Neural progenitor cell (in vitro differentiated cells): ENCODE results near the gene QDPR. TPM values are rescaled to one million over a fixed set of nuclear protein-coding genes. Genes with fewer than 3 reads are reported as not detected.
A peak's percentile ranks its signal among the peaks of the same experiment; 100 is the strongest.

Source experiments
- DNase-seq: peaks from one replicate; pipeline ENCODE4 v3.0.0-alpha.2; 2016; ENCODE audit warnings: low spot score
- H2AFZ ChIP-seq: fragments of 200-600 bp; sonication (generic); replicated peaks from 2 replicates; pipeline ENCODE4 v1.6.1; 2016; ENCODE audit warnings: antibody characterized with exemption
- H3F3A ChIP-seq: fragments of 200-600 bp; sonication (generic); 2 replicates; pipeline ENCODE4 v1.6.1; 2016; ENCODE audit warnings: antibody characterized with exemption, low read depth
- H3K27ac ChIP-seq: fragments of 200-600 bp; sonication (generic); 2 replicates; pipeline ENCODE4 v1.5.1; 2016; ENCODE audit warnings: mild to moderate bottlenecking
- H3K27me3 ChIP-seq: fragments of 200-600 bp; sonication (generic); 2 replicates; pipeline ENCODE4 v1.6.1; 2016; ENCODE audit warnings: mild to moderate bottlenecking, moderate library complexity
- H3K36me3 ChIP-seq: fragments of 200-600 bp; sonication (generic); 2 replicates; pipeline ENCODE4 v1.5.1; 2016
- H3K4me1 ChIP-seq: fragments of 200-600 bp; sonication (generic); 2 replicates; pipeline ENCODE4 v1.6.1; 2016; ENCODE audit warnings: mixed run types
- H3K4me2 ChIP-seq: fragments of 200-600 bp; sonication (generic); 2 replicates; pipeline ENCODE4 v1.6.1; 2016
- H3K4me3 ChIP-seq: fragments of 200-600 bp; sonication (generic); 2 replicates; pipeline ENCODE4 v1.5.1; 2016
- H3K79me2 ChIP-seq: fragments of 200-600 bp; sonication (generic); 2 replicates; pipeline ENCODE4 v1.6.1; 2016; ENCODE audit warnings: low read depth
- H3K9ac ChIP-seq: fragments of 200-600 bp; sonication (generic); 2 replicates; pipeline ENCODE4 v1.6.1; 2016
- H3K9me3 ChIP-seq: fragments of 200-600 bp; sonication (generic); 2 replicates; pipeline ENCODE4 v1.5.1; 2016; ENCODE audit warnings: low read depth
- H4K20me1 ChIP-seq: fragments of 200-600 bp; sonication (generic); 2 replicates; pipeline ENCODE4 v1.6.1; 2016; ENCODE audit warnings: low read depth
- H3K27ac Mint-ChIP-seq: 3 replicates; pipeline ENCODE4 v1.8.0; 2021; ENCODE audit warnings: mixed read lengths
- H3K27me3 Mint-ChIP-seq: 2 replicates; pipeline ENCODE4 v1.8.0; 2022; ENCODE audit warnings: low read depth, mild to moderate bottlenecking, inconsistent platforms, moderate library complexity, mixed read lengths; ENCODE audit not compliant: insufficient read depth
- H3K36me3 Mint-ChIP-seq: 3 replicates; pipeline ENCODE4 v1.8.0; 2021; ENCODE audit warnings: mixed read lengths
- H3K4me1 Mint-ChIP-seq: 3 replicates; pipeline ENCODE4 v1.8.0; 2021; ENCODE audit warnings: mixed read lengths
- H3K4me3 Mint-ChIP-seq: 3 replicates; pipeline ENCODE4 v1.8.0; 2021; ENCODE audit warnings: mild to moderate bottlenecking, moderate library complexity, mixed read lengths
- H3K9me3 Mint-ChIP-seq: 3 replicates; pipeline ENCODE4 v1.8.0; 2020; ENCODE audit warnings: mixed read lengths
- EZH2 ChIP-seq: fragments of 200-600 bp; sonication (generic); IDR thresholded peaks from 2 replicates; pipeline ENCODE4 v1.6.1; 2017; ENCODE audit warnings: antibody characterized with exemption, mild to moderate bottlenecking, moderate library complexity
- EZH2phosphoT487 ChIP-seq: fragments of 200-600 bp; sonication (generic); IDR thresholded peaks from 2 replicates; pipeline ENCODE4 v1.6.1; 2017; ENCODE audit warnings: antibody characterized with exemption
- total RNA-seq: library from RNA; depleted of rRNA; stranded (reverse); fragments of >200 nt; gene quantifications from 2 replicates; pipeline ENCODE4 v1.2.3, GENCODE V29; 2015; ENCODE audit warnings: low replicate concordance
- TF ChIP-seq, protein P1 (sequence below): fragments of 200-600 bp; sonication (generic); IDR thresholded peaks from 2 replicates; pipeline ENCODE4 v1.5.1; 2017; ENCODE audit warnings: antibody characterized with exemption, mild to moderate bottlenecking

QDPR gene
- total RNA-seq, 1 donor from 2014 or later, result 22.4 TPM

- peaks cover 4% of the 10 kb centered on the region for H3K79me2 ChIP-seq
- H3K9ac ChIP-seq, result no peak overlapping the region
- peak overlapping the region; percentile 94 for H3K4me3 Mint-ChIP-seq
- no peaks in the 10 kb centered on the region for H3K9me3 ChIP-seq
- peaks cover 9% of the 10 kb centered on the region for H3K4me1 ChIP-seq
- TF ChIP-seq EZH2 (no peak), EZH2phosphoT487 (no peak)
- TF ChIP-seq, protein P1, sequence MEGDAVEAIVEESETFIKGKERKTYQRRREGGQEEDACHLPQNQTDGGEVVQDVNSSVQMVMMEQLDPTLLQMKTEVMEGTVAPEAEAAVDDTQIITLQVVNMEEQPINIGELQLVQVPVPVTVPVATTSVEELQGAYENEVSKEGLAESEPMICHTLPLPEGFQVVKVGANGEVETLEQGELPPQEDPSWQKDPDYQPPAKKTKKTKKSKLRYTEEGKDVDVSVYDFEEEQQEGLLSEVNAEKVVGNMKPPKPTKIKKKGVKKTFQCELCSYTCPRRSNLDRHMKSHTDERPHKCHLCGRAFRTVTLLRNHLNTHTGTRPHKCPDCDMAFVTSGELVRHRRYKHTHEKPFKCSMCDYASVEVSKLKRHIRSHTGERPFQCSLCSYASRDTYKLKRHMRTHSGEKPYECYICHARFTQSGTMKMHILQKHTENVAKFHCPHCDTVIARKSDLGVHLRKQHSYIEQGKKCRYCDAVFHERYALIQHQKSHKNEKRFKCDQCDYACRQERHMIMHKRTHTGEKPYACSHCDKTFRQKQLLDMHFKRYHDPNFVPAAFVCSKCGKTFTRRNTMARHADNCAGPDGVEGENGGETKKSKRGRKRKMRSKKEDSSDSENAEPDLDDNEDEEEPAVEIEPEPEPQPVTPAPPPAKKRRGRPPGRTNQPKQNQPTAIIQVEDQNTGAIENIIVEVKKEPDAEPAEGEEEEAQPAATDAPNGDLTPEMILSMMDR, result no peak
- H4K20me1 ChIP-seq, result peaks cover 10% of the 10 kb centered on the region
- DNase-seq, result peak; percentile 58
- H3K36me3 Mint-ChIP-seq, result no peaks in the 10 kb centered on the region
- H2AFZ ChIP-seq, result peak overlapping the region; percentile 99
- H3K27ac ChIP-seq, result no peak overlapping the region
- H3K27me3 ChIP-seq, result peaks cover 32% of the 10 kb centered on the region
- H3K27me3 Mint-ChIP-seq, result peaks cover 5% of the 10 kb centered on the region
- H3K4me1 Mint-ChIP-seq, result peaks cover 18% of the 10 kb centered on the region
- H3F3A ChIP-seq, result peaks cover 8% of the 10 kb centered on the region
- H3K4me3 ChIP-seq, result peak overlapping the region; percentile 76
- no peak overlapping the region for H3K27ac Mint-ChIP-seq
- H3K4me2 ChIP-seq, result peak overlapping the region; percentile 85
- no peaks in the 10 kb centered on the region for H3K36me3 ChIP-seq
- H3K9me3 Mint-ChIP-seq, result no peaks in the 10 kb centered on the region
Observed at GRCh38 chr4:17511509-17511949, 361 bp downstream of the QDPR start.

GRCh38 chr4:17511051-17511450 is 839 bp downstream of the QDPR start:
- Histone ChIP-seq H3K4me3 (peak overlapping the region; percentile 76), H4K20me1 (peaks cover 10% of the 10 kb centered on the region), H3K27ac (no peak overlapping the region), H3K4me1 (peaks cover 9% of the 10 kb centered on the region), H3K4me2 (peak overlapping the region; percentile 85), H3K9ac (no peak overlapping the region), H3K79me2 (peaks cover 4% of the 10 kb centered on the region), H3K9me3 (no peaks in the 10 kb centered on the region), H3F3A (peaks cover 8% of the 10 kb centered on the region), H3K36me3 (no peaks in the 10 kb centered on the region), H2AFZ (peak overlapping the region; percentile 99), H3K27me3 (peaks cover 32% of the 10 kb centered on the region)
- peak; percentile 52 for DNase-seq
- TF ChIP-seq EZH2phosphoT487 (no peak), EZH2 (no peak)
- TF ChIP-seq, protein P1, result no peak
- Mint-ChIP-seq H3K4me3 (peak overlapping the region; percentile 94), H3K27me3 (peaks cover 4% of the 10 kb centered on the region), H3K27ac (no peak overlapping the region), H3K4me1 (peaks cover 18% of the 10 kb centered on the region), H3K9me3 (no peaks in the 10 kb centered on the region), H3K36me3 (no peaks in the 10 kb centered on the region)

DNA sequence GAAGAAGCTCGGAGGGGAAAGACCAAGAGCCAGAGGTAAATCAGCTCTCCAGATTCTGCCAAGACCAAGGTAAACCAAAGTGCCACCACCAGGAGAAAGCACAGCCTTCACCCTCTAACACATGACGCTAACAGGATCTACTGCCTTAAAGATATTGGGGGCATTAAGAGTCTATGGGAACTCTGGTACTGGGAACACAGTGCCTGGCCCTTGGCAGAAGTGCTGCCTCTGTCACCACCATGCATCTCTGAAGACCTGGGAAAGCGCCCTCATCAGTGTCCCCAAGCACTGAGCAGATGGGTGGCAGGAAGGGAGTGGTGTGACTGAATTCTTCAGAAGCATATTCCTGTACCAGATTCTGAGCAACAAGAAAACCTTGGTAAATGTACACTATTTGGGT is 1.3 kb downstream of the QDPR start:
- H3K79me2 ChIP-seq, result peaks cover 4% of the 10 kb centered on the region
- Mint-ChIP-seq H3K27me3 (peaks cover 4% of the 10 kb centered on the region), H3K27ac (no peak overlapping the region), H3K36me3 (no peaks in the 10 kb centered on the region), H3K4me1 (peaks cover 18% of the 10 kb centered on the region), H3K4me3 (peak overlapping the region; percentile 94), H3K9me3 (no peaks in the 10 kb centered on the region)
- H2AFZ ChIP-seq, result no peak overlapping the region
- peaks cover 10% of the 10 kb centered on the region for H4K20me1 ChIP-seq
- H3K27ac ChIP-seq, result no peak overlapping the region
- H3K9ac ChIP-seq, result no peak overlapping the region
- H3K9me3 ChIP-seq, result no peaks in the 10 kb centered on the region
- peak overlapping the region; percentile 85 for H3K4me2 ChIP-seq
- DNase-seq, result no peak
- H3K36me3 ChIP-seq, result no peaks in the 10 kb centered on the region
- TF ChIP-seq EZH2phosphoT487 (no peak), EZH2 (no peak)
- TF ChIP-seq, protein P1, result no peak
- peaks cover 8% of the 10 kb centered on the region for H3F3A ChIP-seq
- no peak overlapping the region for H3K4me3 ChIP-seq
- peaks cover 9% of the 10 kb centered on the region for H3K4me1 ChIP-seq
- peaks cover 32% of the 10 kb centered on the region for H3K27me3 ChIP-seq
